ENCODE measurements around the gene ARFRP1. TPM values are rescaled to one million over a fixed set of nuclear protein-coding genes. Genes with fewer than 3 reads are reported as not detected.
A peak's percentile ranks its signal among the peaks of the same experiment; 100 is the strongest.

ARFRP1 gene
- total RNA-seq, 1 experiment from 2014 or later, result 71.2 TPM

GRCh38 chr20:63735859-63736718 is 28.3 kb upstream of the ARFRP1 start, which contains the start of gene LIME1:
TSS of gene LIME1 (plus strand) at chr20:63736664. CDS start at chr20:63737550, 886 bp downstream.
- H2AFZ ChIP-seq (ENCODE audit: low read length), result no peak within 1 kb of the TSS
- TF ChIP-seq CTCF (conservative IDR thresholded peaks at IDR 0.05; ENCODE audit: low read depth, low read length) (no peak), EZH2phosphoT487 (IDR thresholded peaks at IDR 0.05; ENCODE audit: borderline replicate concordance, low read length) (no peak), EZH2 (IDR thresholded peaks at IDR 0.05; ENCODE audit: low read length, unreplicated experiment) (no peak)
- peaks cover 3% of the 10 kb centered on the region for H3K4me1 ChIP-seq (ENCODE audit: insufficient read depth, low read length)
- ATAC-seq (no peak), DNase-seq (no peak)
- H3K9ac ChIP-seq (ENCODE audit: low read length), result no peak within 1 kb of the TSS
- no peak within 1 kb of the TSS for H3K4me3 ChIP-seq (ENCODE audit: low read length)
- ChIA-PET POLR2A (ENCODE audit: unreplicated experiment) (interaction anchor here (0.6 kb wide), 1 partner anchor 28 kb away, joined by 5 read pairs; the partner anchor contains the start of genes ARFRP1 and ZGPAT), CTCF (interaction anchor here (0.7 kb wide), 1 partner anchor 30 kb away, joined by 3 read pairs; no protein-coding TSS in a partner anchor)
- no peaks in the 10 kb centered on the region for H4K20me1 ChIP-seq (ENCODE audit: low read length)
- H3K36me3 ChIP-seq (ENCODE audit: low read depth, low read length), result no peaks in the 10 kb centered on the region; the same call in 1 of the 2 replicates
- H3K27ac ChIP-seq (ENCODE audit: low read length), result no peak within 1 kb of the TSS
- intact Hi-C loops (cut with micrococcal nuclease), result no loop called here
- H3K9me2 ChIP-seq (replicated peaks; ENCODE audit: low read length), result no peaks in the 10 kb centered on the region
- H3K4me2 ChIP-seq (ENCODE audit: low read length), result no peak within 1 kb of the TSS
- H3K79me2 ChIP-seq (ENCODE audit: low read length), result peaks cover 7% of the 10 kb centered on the region
- no peaks in the 10 kb centered on the region for H3K9me3 ChIP-seq (ENCODE audit: low read length)
- no peaks in the 10 kb centered on the region for H3K27me3 ChIP-seq (ENCODE audit: low read length)
- no TSS peak for BruUV-seq (replicated peaks)
- no peaks in the 10 kb centered on the region for H3F3A ChIP-seq (ENCODE audit: low read length, unreplicated experiment)

- POLR2A ChIA-PET (ENCODE audit: unreplicated experiment), result no interaction called here
These were observed 27.4 kb upstream of the ARFRP1 start for GRCh38 chr20:63734946-63735858.

More at GRCh38 chr20:63734946-63735858, 27.4 kb upstream of the ARFRP1 start:
- Histone ChIP-seq H3K27me3 (ENCODE audit: low read length) (no peaks in the 10 kb centered on the region), H4K20me1 (ENCODE audit: low read length) (no peaks in the 10 kb centered on the region), H3K9me3 (ENCODE audit: low read length) (no peaks in the 10 kb centered on the region), H3K36me3 (ENCODE audit: low read depth, low read length) (no peaks in the 10 kb centered on the region; the same call in 1 of the 2 replicates), H3K79me2 (ENCODE audit: low read length) (peaks cover 7% of the 10 kb centered on the region; the same call in 1 of the 2 replicates), H3F3A (ENCODE audit: low read length, unreplicated experiment) (no peaks in the 10 kb centered on the region), H2AFZ (ENCODE audit: low read length) (no peak overlapping the region), H3K4me3 (ENCODE audit: low read length) (no peak overlapping the region), H3K9ac (ENCODE audit: low read length) (no peak overlapping the region), H3K9me2 (replicated peaks; ENCODE audit: low read length) (no peaks in the 10 kb centered on the region), H3K27ac (ENCODE audit: low read length) (no peak overlapping the region), H3K4me1 (ENCODE audit: insufficient read depth, low read length) (no peaks in the 10 kb centered on the region), H3K4me2 (ENCODE audit: low read length) (no peak overlapping the region)
- no peak for TF ChIP-seq EZH2 (IDR thresholded peaks at IDR 0.05; ENCODE audit: low read length, unreplicated experiment)
- TF ChIP-seq EZH2phosphoT487 (IDR thresholded peaks at IDR 0.05; ENCODE audit: borderline replicate concordance, low read length), result no peak
- TF ChIP-seq CTCF (conservative IDR thresholded peaks at IDR 0.05; ENCODE audit: low read depth, low read length), result no peak
- CTCF ChIA-PET, result interaction anchor here (0.7 kb wide), 1 partner anchor 31 kb away, joined by 3 read pairs; no protein-coding TSS in a partner anchor
- DNase-seq (no peak), ATAC-seq (no peak)
- intact Hi-C loops (cut with micrococcal nuclease), result no loop called here
- TSS peak; percentile 34 for BruUV-seq (replicated peaks)

All from PC-3 (cell line).